Neural crest cell (in vitro differentiated cells): ENCODE results near the gene BTD. TPM values are rescaled to one million over a fixed set of nuclear protein-coding genes. Genes with fewer than 3 reads are reported as not detected.

ENCODE experiments used
- DNase-seq: peaks from one replicate; pipeline ENCODE4 v3.0.0; 2021; ENCODE audit warnings: low read depth, mixed read lengths, low spot score
- H3K27ac Mint-ChIP-seq: one replicate; pipeline ENCODE4 v1.8.0; 2021; ENCODE audit warnings: mild to moderate bottlenecking, mixed read lengths; ENCODE audit not compliant: unreplicated experiment
- H3K27me3 Mint-ChIP-seq: 2 replicates; pipeline ENCODE4 v1.8.0; 2021; ENCODE audit warnings: low read depth, mild to moderate bottlenecking, mixed read lengths
- H3K36me3 Mint-ChIP-seq: 2 replicates; pipeline ENCODE4 v1.8.0; 2021; ENCODE audit warnings: low read depth, mild to moderate bottlenecking, mixed read lengths
- H3K4me1 Mint-ChIP-seq: 2 replicates; pipeline ENCODE4 v1.8.0; 2021; ENCODE audit warnings: mixed read lengths
- H3K4me3 Mint-ChIP-seq: one replicate; pipeline ENCODE4 v1.8.0; 2021; ENCODE audit warnings: mild to moderate bottlenecking, mixed read lengths
- H3K9me3 Mint-ChIP-seq: 2 replicates; pipeline ENCODE4 v1.8.0; 2021; ENCODE audit warnings: mixed read lengths
- total RNA-seq: library from RNA; stranded (reverse); gene quantifications from 2 replicates; pipeline ENCODE4 v1.2.1, GENCODE V29; 2021
- TF ChIP-seq, protein P1 (sequence below): fragments of 200-600 bp; sonication (generic); conservative IDR thresholded peaks from 2 replicates; pipeline ENCODE4 v1.5.0; 2021; ENCODE audit warnings: antibody characterized with exemption, mild to moderate bottlenecking

The BTD gene
- total RNA-seq, 1 donor from 2014 or later, result 5.8 TPM

DNA sequence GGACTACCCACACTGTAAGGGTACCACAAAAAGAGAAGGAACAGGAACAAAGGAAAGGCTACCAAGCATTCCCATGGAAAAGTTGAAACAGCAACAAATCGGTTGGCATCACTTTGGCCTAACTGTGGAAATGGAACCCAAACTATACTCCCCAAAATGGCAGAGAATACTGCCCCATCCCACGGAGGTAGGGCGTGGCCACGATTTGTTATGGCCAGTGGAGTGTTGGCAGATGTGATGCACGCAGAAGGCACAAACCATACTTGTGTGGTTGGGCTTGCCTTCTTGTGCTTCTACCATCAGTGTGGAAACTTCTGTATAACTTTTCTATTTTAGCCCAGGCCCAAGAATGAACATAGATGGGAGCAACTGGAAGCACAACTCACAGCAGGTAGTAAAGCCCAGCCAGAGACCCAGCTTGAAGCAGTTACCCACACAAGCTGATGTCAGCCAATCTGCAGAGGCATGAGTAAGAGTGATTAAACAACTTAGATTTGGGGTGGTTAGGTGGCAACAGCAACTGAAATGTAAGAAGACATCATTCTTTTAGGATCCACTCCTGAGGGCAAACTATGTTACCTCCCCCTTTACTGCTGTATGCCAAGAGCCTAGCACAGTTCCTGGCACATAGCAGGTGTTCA, 64.1 kb downstream of the BTD start:
- H3K27me3 Mint-ChIP-seq, result no peaks in the 10 kb centered on the region
- H3K4me1 Mint-ChIP-seq, result peaks cover 3% of the 10 kb centered on the region
- H3K27ac Mint-ChIP-seq, result no peak overlapping the region
- no peak overlapping the region for H3K4me3 Mint-ChIP-seq
- peaks cover 42% of the 10 kb centered on the region for H3K36me3 Mint-ChIP-seq
- TF ChIP-seq, protein P1, sequence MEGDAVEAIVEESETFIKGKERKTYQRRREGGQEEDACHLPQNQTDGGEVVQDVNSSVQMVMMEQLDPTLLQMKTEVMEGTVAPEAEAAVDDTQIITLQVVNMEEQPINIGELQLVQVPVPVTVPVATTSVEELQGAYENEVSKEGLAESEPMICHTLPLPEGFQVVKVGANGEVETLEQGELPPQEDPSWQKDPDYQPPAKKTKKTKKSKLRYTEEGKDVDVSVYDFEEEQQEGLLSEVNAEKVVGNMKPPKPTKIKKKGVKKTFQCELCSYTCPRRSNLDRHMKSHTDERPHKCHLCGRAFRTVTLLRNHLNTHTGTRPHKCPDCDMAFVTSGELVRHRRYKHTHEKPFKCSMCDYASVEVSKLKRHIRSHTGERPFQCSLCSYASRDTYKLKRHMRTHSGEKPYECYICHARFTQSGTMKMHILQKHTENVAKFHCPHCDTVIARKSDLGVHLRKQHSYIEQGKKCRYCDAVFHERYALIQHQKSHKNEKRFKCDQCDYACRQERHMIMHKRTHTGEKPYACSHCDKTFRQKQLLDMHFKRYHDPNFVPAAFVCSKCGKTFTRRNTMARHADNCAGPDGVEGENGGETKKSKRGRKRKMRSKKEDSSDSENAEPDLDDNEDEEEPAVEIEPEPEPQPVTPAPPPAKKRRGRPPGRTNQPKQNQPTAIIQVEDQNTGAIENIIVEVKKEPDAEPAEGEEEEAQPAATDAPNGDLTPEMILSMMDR, result no peak
- no peak for DNase-seq
- H3K9me3 Mint-ChIP-seq, result peaks cover 22% of the 10 kb centered on the region

DNA sequence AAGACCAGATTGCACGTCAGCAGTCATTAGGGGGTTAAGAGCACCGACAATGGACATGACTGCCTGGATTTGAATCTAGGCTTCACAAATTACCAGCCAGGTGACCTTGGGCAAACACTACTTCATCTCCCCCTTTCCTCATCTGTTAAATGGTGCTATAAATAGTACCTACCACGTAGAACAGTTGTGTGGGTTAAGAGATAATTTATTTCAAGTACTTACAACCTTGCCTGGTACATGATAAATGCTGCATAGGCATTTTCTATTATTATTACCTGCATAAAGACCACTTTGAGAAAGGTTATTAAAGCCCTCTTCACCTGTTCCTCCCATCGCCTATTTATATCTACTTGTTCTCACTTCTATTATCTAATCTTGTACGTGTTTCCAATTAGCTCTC, 64.7 kb downstream of the BTD start:
- H3K4me3 Mint-ChIP-seq, result no peak overlapping the region
- peaks cover 20% of the 10 kb centered on the region for H3K9me3 Mint-ChIP-seq
- H3K36me3 Mint-ChIP-seq, result peaks cover 43% of the 10 kb centered on the region
- no peak overlapping the region for H3K27ac Mint-ChIP-seq
- H3K4me1 Mint-ChIP-seq, result peaks cover 3% of the 10 kb centered on the region
- DNase-seq, result no peak
- no peaks in the 10 kb centered on the region for H3K27me3 Mint-ChIP-seq
- TF ChIP-seq, protein P1, result no peak

DNA sequence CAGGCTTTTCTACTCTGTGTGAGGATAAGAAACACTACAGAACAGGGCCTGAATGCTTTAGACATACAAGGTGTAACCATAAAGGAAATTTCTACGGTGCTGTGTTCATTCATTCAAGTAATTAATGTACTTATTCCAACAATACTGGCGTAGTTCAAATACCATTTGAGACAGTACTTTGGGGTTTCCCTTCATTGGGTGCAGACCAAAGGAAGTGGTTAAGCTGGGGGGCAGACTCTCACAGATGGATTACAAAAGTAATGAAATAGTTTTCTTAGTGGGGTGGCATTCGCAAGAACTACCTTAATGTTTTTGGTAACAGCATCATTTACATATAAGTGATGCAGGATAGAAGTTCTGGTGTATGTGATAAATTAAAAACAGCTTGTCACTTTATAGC, 65.9 kb downstream of the BTD start:
- peaks cover 39% of the 10 kb centered on the region for H3K36me3 Mint-ChIP-seq
- peaks cover 3% of the 10 kb centered on the region for H3K4me1 Mint-ChIP-seq
- no peak overlapping the region for H3K4me3 Mint-ChIP-seq
- DNase-seq, result no peak
- TF ChIP-seq, protein P1, result no peak
- no peaks in the 10 kb centered on the region for H3K27me3 Mint-ChIP-seq
- no peak overlapping the region for H3K27ac Mint-ChIP-seq
- H3K9me3 Mint-ChIP-seq, result peaks cover 13% of the 10 kb centered on the region

DNA sequence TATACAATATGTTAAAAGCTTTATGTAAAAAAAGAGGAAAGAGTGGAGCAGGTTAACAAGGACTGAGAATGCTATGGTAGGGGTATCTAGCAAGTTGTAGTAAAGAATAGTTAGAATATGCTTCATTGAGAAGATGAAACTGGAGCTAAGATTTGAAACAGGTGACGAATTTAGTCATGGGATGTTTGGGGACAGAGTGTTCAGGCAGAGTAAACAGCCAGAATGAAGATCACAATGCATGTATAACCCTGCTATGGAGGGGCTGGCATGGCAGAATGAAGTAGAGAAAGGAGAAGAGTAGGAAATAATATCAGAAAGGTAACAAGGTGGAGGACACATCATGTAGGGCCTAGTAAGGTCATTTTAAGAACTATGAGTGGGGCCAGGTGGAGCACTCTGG, 72.0 kb downstream of the BTD start:
- no peak overlapping the region for H3K4me3 Mint-ChIP-seq
- no peak overlapping the region for H3K27ac Mint-ChIP-seq
- DNase-seq, result no peak
- no peaks in the 10 kb centered on the region for H3K27me3 Mint-ChIP-seq
- H3K36me3 Mint-ChIP-seq, result peaks cover 11% of the 10 kb centered on the region
- H3K9me3 Mint-ChIP-seq, result no peaks in the 10 kb centered on the region
- H3K4me1 Mint-ChIP-seq, result no peaks in the 10 kb centered on the region
- TF ChIP-seq, protein P1, result no peak

DNA sequence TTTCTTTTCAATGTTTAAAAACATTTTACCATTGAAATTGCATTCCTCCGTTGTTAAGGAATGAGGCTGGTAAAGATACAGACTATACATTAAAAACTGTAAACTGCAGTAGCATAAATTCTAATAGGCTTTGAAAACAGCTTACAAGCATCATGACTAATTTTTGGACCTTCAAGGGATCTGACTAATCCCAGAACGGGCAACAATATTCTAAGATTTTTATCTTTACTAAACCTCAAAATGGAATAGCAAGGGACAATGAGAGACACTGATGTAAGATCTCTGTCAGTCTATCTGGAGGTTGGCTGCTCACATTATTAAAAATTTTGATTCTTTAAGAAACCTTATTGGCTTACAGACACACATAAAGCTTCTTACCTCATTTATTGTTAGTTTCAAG, 74.7 kb downstream of the BTD start:
- no peak for DNase-seq
- TF ChIP-seq, protein P1, result no peak
- no peak overlapping the region for H3K4me3 Mint-ChIP-seq
- H3K36me3 Mint-ChIP-seq, result peaks cover 3% of the 10 kb centered on the region
- no peak overlapping the region for H3K27ac Mint-ChIP-seq
- no peaks in the 10 kb centered on the region for H3K9me3 Mint-ChIP-seq
- H3K4me1 Mint-ChIP-seq, result no peaks in the 10 kb centered on the region
- H3K27me3 Mint-ChIP-seq, result no peaks in the 10 kb centered on the region
